ENCODE results near the gene CPLANE2.

CPLANE2 gene

DNA sequence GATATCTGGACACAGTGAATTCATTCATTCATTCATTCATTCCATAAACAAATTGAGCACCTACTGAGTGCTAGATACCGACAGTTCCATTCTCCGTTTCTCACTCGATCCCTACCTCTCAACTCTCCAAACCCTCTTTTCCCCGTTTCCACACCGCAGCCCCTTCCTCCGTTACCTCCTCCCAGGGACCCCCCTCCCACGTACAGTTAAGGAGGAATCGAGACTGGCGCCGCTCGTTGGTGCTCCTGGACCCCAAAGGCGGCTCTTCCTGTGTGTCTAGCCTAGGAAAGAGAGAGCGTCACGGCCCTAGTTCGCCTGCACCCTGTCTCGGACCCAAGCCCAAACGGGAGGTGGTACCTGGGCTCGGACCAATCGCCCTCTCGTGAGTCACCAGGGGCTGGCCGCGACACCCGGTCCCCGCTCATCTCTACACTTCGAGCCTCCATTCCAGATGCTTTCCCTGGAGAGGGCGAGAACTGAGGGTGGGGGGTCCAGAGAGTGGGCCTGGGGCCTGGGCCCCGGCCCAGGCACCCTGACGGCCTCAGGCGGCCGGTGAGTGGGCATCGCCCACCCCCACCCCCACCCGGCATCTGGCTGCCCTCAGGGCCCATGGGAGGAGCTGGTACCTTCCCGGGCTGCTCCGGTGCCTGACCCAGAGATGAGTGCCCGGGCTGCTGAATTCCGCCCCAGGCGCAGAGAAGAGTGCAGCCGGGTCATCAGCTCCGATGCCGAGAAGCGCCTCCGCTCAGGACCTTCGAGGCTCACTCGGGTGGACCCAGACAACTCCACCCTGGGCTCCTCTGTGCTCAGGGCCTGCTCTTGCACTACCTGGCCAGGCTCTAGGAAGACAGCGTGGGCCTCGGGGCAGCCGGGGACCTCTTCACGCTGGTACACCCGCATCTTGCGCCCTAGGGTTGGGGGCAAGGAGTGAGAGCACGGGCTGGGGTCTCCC is 29.4 kb downstream of the CPLANE2 start:
- TF ChIP-seq, protein P1, sequence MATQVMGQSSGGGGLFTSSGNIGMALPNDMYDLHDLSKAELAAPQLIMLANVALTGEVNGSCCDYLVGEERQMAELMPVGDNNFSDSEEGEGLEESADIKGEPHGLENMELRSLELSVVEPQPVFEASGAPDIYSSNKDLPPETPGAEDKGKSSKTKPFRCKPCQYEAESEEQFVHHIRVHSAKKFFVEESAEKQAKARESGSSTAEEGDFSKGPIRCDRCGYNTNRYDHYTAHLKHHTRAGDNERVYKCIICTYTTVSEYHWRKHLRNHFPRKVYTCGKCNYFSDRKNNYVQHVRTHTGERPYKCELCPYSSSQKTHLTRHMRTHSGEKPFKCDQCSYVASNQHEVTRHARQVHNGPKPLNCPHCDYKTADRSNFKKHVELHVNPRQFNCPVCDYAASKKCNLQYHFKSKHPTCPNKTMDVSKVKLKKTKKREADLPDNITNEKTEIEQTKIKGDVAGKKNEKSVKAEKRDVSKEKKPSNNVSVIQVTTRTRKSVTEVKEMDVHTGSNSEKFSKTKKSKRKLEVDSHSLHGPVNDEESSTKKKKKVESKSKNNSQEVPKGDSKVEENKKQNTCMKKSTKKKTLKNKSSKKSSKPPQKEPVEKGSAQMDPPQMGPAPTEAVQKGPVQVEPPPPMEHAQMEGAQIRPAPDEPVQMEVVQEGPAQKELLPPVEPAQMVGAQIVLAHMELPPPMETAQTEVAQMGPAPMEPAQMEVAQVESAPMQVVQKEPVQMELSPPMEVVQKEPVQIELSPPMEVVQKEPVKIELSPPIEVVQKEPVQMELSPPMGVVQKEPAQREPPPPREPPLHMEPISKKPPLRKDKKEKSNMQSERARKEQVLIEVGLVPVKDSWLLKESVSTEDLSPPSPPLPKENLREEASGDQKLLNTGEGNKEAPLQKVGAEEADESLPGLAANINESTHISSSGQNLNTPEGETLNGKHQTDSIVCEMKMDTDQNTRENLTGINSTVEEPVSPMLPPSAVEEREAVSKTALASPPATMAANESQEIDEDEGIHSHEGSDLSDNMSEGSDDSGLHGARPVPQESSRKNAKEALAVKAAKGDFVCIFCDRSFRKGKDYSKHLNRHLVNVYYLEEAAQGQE (IDR thresholded peaks at IDR 0.05; ENCODE audit: insufficient replicate concordance, low read depth), result no peak
- TF ChIP-seq CTCF (IDR thresholded peaks at IDR 0.05; ENCODE audit: insufficient read depth, low read length) (no peak), SPI1 (IDR thresholded peaks at IDR 0.05; ENCODE audit: borderline replicate concordance, low read depth) (no peak), GABPA (IDR thresholded peaks at IDR 0.05; ENCODE audit: low read depth) (no peak), POLR2AphosphoS5 (IDR thresholded peaks at IDR 0.05; ENCODE audit: low read depth) (no peak)
- no peak for DNase-seq (ENCODE audit: low read depth in 1 of 2, low spot score in 1 of 2)

DNA sequence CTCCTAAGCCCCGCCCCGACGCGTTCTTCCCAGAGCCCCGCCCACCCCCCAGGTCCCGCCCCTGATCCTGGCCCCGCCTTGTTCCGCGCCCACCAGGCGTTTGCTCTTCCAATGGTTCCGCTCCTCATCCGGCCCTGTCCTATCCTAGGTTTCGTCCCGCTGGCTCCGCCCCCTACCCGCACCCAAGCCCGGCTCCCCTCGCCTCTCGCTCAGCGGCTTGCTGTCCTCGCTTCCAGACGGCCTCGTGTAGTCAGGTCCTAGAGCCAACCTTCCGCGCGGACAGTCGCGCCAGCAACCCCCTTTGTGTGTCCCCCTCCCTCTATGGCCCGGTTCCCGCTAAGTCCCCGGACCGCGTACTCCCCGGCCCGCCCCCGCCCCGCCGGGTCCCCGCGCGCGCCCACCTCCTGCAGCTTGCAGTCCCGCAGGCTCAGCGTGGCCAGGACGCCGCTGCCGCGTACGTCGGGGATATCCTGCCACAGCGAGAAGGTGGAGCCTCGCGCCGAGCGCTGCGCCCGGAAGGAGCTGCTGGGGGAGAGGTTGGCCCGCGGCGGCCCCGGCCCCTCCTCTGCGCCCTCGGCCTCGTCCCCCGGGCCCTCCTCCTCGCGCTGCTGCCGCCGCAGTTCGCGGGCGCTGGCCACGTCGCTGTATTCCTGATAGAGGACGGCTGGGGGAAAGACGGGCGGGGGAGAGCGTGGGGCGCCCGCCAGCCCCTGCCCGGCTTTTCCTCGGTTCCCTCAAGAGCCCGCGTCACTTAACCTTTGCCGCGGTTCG is 30.3 kb downstream of the CPLANE2 start:
- H3K4me3 ChIP-seq (replicated peaks; ENCODE audit: insufficient read depth, low read length), result peak overlapping the region; percentile 48
- DNase-seq (ENCODE audit: low read depth in 1 of 2, low spot score in 1 of 2), result peak; percentile 96 to 98
- peak overlapping the region; percentile 70 for H3K27ac ChIP-seq (replicated peaks)
- H3K27me3 ChIP-seq (ENCODE audit: insufficient read depth, poor library complexity, severe bottlenecking), result no peaks in the 10 kb centered on the region
- TF ChIP-seq SPI1 (IDR thresholded peaks at IDR 0.05; ENCODE audit: borderline replicate concordance, low read depth) (no peak), CTCF (IDR thresholded peaks at IDR 0.05; ENCODE audit: insufficient read depth, low read length) (no peak), POLR2AphosphoS5 (IDR thresholded peaks at IDR 0.05; ENCODE audit: low read depth) (peak; percentile 88), GABPA (IDR thresholded peaks at IDR 0.05; ENCODE audit: low read depth) (no peak)
- TF ChIP-seq, protein P1 (IDR thresholded peaks at IDR 0.05; ENCODE audit: insufficient replicate concordance, low read depth), result peak; percentile 19

More for the DNA sequence above, 29.4 kb downstream of the CPLANE2 start:
- Histone ChIP-seq H3K27me3 (ENCODE audit: insufficient read depth, poor library complexity, severe bottlenecking) (no peaks in the 10 kb centered on the region), H3K4me3 (replicated peaks; ENCODE audit: insufficient read depth, low read length) (peak overlapping the region; percentile 48), H3K27ac (replicated peaks) (peak overlapping the region; percentile 70)

GRCh38 chr1:16205891-16206546 is 31.0 kb downstream of the CPLANE2 start:
- Histone ChIP-seq H3K27ac (replicated peaks) (peak overlapping the region; percentile 37; the same call in 1 of the 2 replicates), H3K4me3 (replicated peaks; ENCODE audit: insufficient read depth, low read length) (peak overlapping the region; percentile 33)

More at GRCh38 chr1:16205891-16206546, 31.0 kb downstream of the CPLANE2 start:
- no peak for DNase-seq (ENCODE audit: low read depth in 1 of 2, low spot score in 1 of 2)
- no peak for TF ChIP-seq GABPA (IDR thresholded peaks at IDR 0.05; ENCODE audit: low read depth)
- no peak for TF ChIP-seq POLR2AphosphoS5 (IDR thresholded peaks at IDR 0.05; ENCODE audit: low read depth)
- TF ChIP-seq, protein P1 (IDR thresholded peaks at IDR 0.05; ENCODE audit: insufficient replicate concordance, low read depth), result no peak
- no peak for TF ChIP-seq SPI1 (IDR thresholded peaks at IDR 0.05; ENCODE audit: borderline replicate concordance, low read depth)
- TF ChIP-seq CTCF (IDR thresholded peaks at IDR 0.05; ENCODE audit: insufficient read depth, low read length), result no peak
- H3K27me3 ChIP-seq (ENCODE audit: insufficient read depth, poor library complexity, severe bottlenecking), result no peaks in the 10 kb centered on the region
